Astrocyte (in vitro differentiated cells and primary cell): ENCODE measurements around the gene NPW. TPM values are rescaled to one million over a fixed set of nuclear protein-coding genes. Genes with fewer than 3 reads are reported as not detected.

Experiments used
- total RNA-seq: library from RNA; stranded (reverse); gene quantifications from 2 replicates; pipeline ENCODE4 v1.2.1, GENCODE V29; 2021

The NPW gene
- total RNA-seq, 1 donor from 2014 or later = 2.1 TPM

Other genes with a start within 250 kb of the NPW start
- 36.3 and 42.7 TPM in 2 replicates for gene NME3, start 248.2 kb upstream of the NPW start, total RNA-seq
- gene EME2, start 247.0 kb upstream of the NPW start, total RNA-seq = 21.4 and 23.3 TPM in 2 replicates
- gene MRPS34, start 246.7 kb upstream of the NPW start, total RNA-seq = 74.0 and 80.2 TPM in 2 replicates
- gene SPSB3, start 237.2 kb upstream of the NPW start, total RNA-seq = 21.8 and 23.3 TPM in 2 replicates
- 41.4 and 45.2 TPM in 2 replicates for gene NUBP2, start 236.8 kb upstream of the NPW start, total RNA-seq
- gene IGFALS, start 226.1 kb upstream of the NPW start, total RNA-seq = not detected in 2 replicates
- 35.9 and 36.9 TPM in 2 replicates for gene HAGH, start 193.0 kb upstream of the NPW start, total RNA-seq
- 24.0 and 25.8 TPM in 2 replicates for gene FAHD1, start 192.6 kb upstream of the NPW start, total RNA-seq
- gene MEIOB, start 147.6 kb upstream of the NPW start, total RNA-seq = 0.16 TPM in 1 of 2 replicates, not detected in the other
- not detected in 2 replicates for gene HS3ST6, start 101.4 kb upstream of the NPW start, total RNA-seq
- 23.7 and 25.8 TPM in 2 replicates for gene MSRB1, start 76.6 kb upstream of the NPW start, total RNA-seq
- gene RPL3L, start 65.1 kb upstream of the NPW start, total RNA-seq = not detected in 2 replicates
- gene NDUFB10, start 60.2 kb upstream of the NPW start, total RNA-seq = 149 and 153 TPM in 2 replicates
- gene RPS2, start 55.0 kb upstream of the NPW start, total RNA-seq = 2,350 and 2,534 TPM in 2 replicates
- gene RNF151, start 52.9 kb upstream of the NPW start, total RNA-seq = not detected in 2 replicates
- 24.4 and 28.5 TPM in 2 replicates for gene TBL3, start 47.7 kb upstream of the NPW start, total RNA-seq
- gene NOXO1, start 38.3 kb upstream of the NPW start, total RNA-seq = 0.89 TPM in 1 of 2 replicates, not detected in the other
- 30.4 and 32.1 TPM in 2 replicates for gene GFER, start 35.6 kb upstream of the NPW start, total RNA-seq
- gene SYNGR3, start 29.8 kb upstream of the NPW start, total RNA-seq = 4.8 and 6.0 TPM in 2 replicates
- gene ZNF598, start 10.0 kb upstream of the NPW start, total RNA-seq = 46.0 and 50.0 TPM in 2 replicates
- 92.5 and 106 TPM in 2 replicates for gene NHERF2, start 7.1 kb downstream of the NPW start, total RNA-seq
- gene NTHL1, start 28.0 kb downstream of the NPW start, total RNA-seq = 13.2 and 13.7 TPM in 2 replicates
- 89.5 and 94.6 TPM in 2 replicates for gene TSC2, start 28.2 kb downstream of the NPW start, total RNA-seq
- gene PKD1, start 116.1 kb downstream of the NPW start, total RNA-seq = 112 and 128 TPM in 2 replicates
- gene RAB26, start 128.8 kb downstream of the NPW start, total RNA-seq = 1.2 and 1.4 TPM in 2 replicates
- gene TRAF7, start 136.0 kb downstream of the NPW start, total RNA-seq = 92.1 and 93.1 TPM in 2 replicates
- 0.66 and 1.3 TPM in 2 replicates for gene CASKIN1, start 176.8 kb downstream of the NPW start, total RNA-seq
- gene MLST8, start 185.7 kb downstream of the NPW start, total RNA-seq = 32.6 and 34.7 TPM in 2 replicates
- 6.4 and 7.0 TPM in 2 replicates for gene BRICD5, start 191.1 kb downstream of the NPW start, total RNA-seq
- 19.4 and 21.1 TPM in 2 replicates for gene PGP, start 195.1 kb downstream of the NPW start, total RNA-seq
- 22.5 and 22.8 TPM in 2 replicates for gene E4F1, start 203.8 kb downstream of the NPW start, total RNA-seq
- 1.2 and 1.3 TPM in 2 replicates for gene DNASE1L2, start 216.7 kb downstream of the NPW start, total RNA-seq
- gene ECI1, start 231.8 kb downstream of the NPW start, total RNA-seq = 53.4 and 56.4 TPM in 2 replicates
- 193 and 209 TPM in 2 replicates for gene RNPS1, start 248.3 kb downstream of the NPW start, total RNA-seq